Measurements from ENCODE around the gene POLK. TPM values are rescaled to one million over a fixed set of nuclear protein-coding genes. Genes with fewer than 3 reads are reported as not detected.
"Not testable (repeated sequence)": the region's sequence is repeated elsewhere in the genome, so short reads cannot be mapped to it uniquely, and the experiment has no call there.

The POLK gene
- total RNA-seq, 1 donor, result 50.1 TPM

DNA sequence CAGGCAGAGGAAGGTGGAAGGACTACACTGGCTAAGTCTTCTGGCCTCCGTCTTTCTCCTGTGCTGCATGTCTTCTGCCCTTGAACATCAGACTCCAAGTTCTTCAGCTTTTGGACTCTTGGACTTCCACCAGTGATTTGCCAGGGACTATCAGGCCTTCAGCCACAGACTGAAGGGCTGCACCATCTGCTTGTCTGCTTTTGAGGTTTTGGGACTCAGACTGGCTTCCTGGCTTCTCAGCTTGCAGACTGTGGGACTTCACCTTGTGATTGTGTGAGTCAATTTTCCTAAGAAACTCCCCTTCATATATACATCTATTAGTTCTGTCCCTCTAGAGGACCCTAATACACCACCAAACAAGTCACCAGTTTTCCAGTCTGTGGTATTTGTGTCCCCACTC is 89.9 kb downstream of the POLK start:
- no peak for DNase-seq (ENCODE audit: low read depth)
- TF ChIP-seq, protein P1, sequence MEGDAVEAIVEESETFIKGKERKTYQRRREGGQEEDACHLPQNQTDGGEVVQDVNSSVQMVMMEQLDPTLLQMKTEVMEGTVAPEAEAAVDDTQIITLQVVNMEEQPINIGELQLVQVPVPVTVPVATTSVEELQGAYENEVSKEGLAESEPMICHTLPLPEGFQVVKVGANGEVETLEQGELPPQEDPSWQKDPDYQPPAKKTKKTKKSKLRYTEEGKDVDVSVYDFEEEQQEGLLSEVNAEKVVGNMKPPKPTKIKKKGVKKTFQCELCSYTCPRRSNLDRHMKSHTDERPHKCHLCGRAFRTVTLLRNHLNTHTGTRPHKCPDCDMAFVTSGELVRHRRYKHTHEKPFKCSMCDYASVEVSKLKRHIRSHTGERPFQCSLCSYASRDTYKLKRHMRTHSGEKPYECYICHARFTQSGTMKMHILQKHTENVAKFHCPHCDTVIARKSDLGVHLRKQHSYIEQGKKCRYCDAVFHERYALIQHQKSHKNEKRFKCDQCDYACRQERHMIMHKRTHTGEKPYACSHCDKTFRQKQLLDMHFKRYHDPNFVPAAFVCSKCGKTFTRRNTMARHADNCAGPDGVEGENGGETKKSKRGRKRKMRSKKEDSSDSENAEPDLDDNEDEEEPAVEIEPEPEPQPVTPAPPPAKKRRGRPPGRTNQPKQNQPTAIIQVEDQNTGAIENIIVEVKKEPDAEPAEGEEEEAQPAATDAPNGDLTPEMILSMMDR (IDR thresholded peaks at IDR 0.05; ENCODE audit: insufficient read depth, low read depth, low read length), result no peak
- no peak overlapping the region for H3K4me3 ChIP-seq (ENCODE audit: low read depth, low read length)

DNA sequence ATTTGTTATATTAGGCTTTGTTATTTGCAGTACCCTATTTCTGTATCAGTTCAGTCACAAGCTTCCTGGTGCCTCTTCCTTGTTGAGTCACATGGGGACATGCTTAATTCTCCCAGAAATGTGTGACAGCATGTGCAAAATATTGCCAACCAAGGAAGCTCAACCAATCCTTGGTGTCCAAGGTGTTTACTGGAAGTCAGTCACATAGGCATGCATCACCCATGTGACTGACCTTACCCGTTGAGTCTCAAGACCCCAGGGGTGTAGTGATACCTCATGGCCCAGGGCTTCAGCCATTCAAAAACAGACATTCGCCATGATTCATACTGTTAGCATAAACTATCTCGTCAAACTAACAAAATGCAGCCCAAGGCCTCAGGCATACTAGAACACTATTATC is 90.3 kb downstream of the POLK start:
- DNase-seq (ENCODE audit: low read depth), result peak; percentile 53
- TF ChIP-seq, protein P1 (IDR thresholded peaks at IDR 0.05; ENCODE audit: insufficient read depth, low read depth, low read length), result no peak
- H3K4me3 ChIP-seq (ENCODE audit: low read depth, low read length), result no peak overlapping the region

DNA sequence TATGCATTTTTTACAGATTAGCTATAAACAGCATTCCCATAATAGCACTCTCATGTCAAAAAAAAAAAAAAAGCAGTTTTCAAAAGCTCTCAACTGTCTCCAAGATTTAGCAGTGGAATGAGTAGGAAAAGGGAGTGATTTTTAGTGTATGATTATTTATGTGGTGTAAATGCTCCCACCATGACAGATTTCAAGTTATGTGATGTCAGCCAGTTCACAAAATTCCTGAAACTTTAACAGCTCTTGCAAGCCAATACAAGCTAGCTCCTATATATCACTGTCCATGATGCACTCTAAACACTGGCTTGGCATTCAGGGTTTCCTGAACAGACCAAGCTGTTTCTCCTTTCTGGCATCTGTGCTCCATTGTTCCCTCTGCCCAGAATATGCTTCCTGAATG is 91.7 kb downstream of the POLK start:
- DNase-seq (ENCODE audit: low read depth), result peak; percentile 26
- H3K4me3 ChIP-seq (ENCODE audit: low read depth, low read length), result no peak overlapping the region
- TF ChIP-seq, protein P1 (IDR thresholded peaks at IDR 0.05; ENCODE audit: insufficient read depth, low read depth, low read length), result no peak

DNA sequence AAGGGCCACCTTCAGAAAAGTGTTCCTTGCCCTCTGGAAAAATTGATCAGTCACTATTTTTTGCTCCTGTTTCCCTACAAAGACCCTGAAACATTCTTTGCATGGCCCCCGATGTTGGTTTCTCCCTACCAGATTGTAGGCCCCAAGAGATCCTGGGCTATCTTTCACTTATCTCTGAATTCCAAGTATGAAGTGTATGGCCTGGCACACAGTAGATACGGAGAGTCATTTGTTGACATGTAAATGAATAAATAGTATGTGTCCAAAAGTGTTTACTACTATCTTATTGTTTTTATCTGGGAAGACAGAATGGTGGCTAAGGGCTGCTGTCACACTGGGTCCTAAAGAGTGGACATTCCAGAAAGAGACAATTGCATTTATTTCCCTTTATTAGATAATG is 92.1 kb downstream of the POLK start:
- DNase-seq (ENCODE audit: low read depth), result no peak
- TF ChIP-seq, protein P1 (IDR thresholded peaks at IDR 0.05; ENCODE audit: insufficient read depth, low read depth, low read length), result no peak
- H3K4me3 ChIP-seq (ENCODE audit: low read depth, low read length), result no peak overlapping the region

DNA sequence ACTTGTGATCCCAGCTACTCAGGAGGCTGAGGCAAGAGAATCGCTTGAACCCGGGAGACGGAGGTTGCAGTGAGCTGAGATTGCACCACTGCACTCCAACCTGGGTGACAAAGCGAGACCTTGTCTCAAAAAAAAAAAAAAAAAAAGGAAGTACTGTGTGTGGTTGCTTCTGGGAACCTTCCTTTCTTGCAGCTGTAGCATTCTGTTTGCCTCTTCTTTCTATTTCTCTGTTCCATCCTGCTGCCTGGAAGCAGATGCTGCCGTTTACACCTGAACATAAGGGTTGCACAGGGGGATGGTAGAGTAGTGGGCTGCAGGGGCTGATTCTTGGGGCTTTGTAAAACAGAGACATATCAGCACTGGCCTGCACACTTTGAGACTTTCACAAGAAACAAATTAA is 95.7 kb downstream of the POLK start:
- H3K4me3 ChIP-seq (ENCODE audit: low read depth, low read length); DNase-seq (ENCODE audit: low read depth): not testable (repeated sequence)

DNA sequence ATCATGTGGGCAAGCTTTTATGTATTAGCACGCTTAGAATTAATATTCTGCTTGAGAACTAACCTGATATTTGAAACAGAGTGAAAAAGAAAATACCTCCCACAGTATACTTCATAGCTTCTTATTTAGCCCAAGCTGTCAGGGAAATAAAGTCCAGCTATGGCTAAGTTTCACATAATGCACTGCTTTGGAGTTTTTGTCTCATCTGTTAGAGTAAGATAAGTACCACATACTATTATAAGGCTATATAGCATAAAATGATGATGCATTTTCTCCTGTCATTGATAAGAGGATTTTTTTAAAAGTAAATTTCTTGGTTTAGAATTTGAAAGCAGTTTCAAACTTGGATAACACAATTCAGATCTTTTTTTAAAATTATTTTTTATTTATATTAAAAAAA is 97.2 kb downstream of the POLK start:
- H3K4me3 ChIP-seq (ENCODE audit: low read depth, low read length), result no peak overlapping the region
- TF ChIP-seq, protein P1 (IDR thresholded peaks at IDR 0.05; ENCODE audit: insufficient read depth, low read depth, low read length), result no peak
- no peak for DNase-seq (ENCODE audit: low read depth)

DNA sequence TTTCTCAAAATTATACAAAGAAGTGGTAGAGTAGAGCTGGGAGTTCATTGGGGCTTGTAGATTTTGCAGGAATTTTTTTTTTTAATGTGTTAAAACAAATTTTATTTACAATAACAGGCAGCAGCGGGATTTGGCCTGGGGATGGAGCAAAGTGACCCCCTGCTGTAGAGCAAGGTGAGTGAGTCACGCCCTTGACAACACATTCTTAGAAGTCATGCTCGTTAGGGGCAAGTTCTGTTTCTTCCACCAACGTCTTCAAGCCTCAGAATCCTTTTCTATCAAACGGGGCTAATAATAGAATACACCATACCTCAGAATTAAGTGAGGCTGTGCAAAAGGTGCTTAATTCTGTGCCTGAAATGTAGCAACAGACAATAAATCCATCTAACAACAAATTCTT is 98.5 kb downstream of the POLK start:
- TF ChIP-seq, protein P1 (IDR thresholded peaks at IDR 0.05; ENCODE audit: insufficient read depth, low read depth, low read length), result no peak
- no peak for DNase-seq (ENCODE audit: low read depth)
- no peak overlapping the region for H3K4me3 ChIP-seq (ENCODE audit: low read depth, low read length)

DNA sequence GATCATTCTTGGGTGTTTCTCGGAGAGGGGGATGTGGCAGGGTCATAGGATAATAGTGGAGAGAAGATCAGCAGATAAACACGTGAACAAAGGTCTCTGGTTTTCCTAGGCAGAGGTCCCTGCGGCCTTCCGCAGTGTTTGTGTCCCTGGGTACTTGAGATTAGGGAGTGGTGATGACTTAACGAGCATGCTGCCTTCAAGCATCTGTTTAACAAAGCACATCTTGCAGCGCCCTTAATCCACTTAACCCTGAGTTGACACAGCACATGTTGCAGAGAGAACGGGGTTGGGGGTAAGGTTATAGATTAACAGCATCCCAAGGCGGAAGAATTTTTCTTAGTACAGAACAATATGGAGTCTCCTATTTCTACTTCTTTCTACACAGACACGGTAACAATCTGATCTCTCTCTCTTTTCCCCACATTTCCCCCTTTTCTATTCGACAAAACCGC is 99.2 kb downstream of the POLK start:
- DNase-seq (ENCODE audit: low read depth), result peak; percentile 55
- H3K4me3 ChIP-seq (ENCODE audit: low read depth, low read length), result peak overlapping the region; percentile 57

Measured in fibroblast of villous mesenchyme (primary cell).